HG02798 (cell line): ENCODE measurements around the gene ADAMTS16.

Experiments used
- ATAC-seq: cut with Tn5 transposase; IDR thresholded peaks from one replicate; pipeline ENCODE4 v1.9.1; 2021; ENCODE audit warnings: mild to moderate bottlenecking; ENCODE audit not compliant: unreplicated experiment, poor library complexity

ADAMTS16 gene

GRCh38 chr5:5275211-5275610 is 135.1 kb downstream of the ADAMTS16 start:
- ATAC-seq: no peak

GRCh38 chr5:5276430-5276829 is 136.3 kb downstream of the ADAMTS16 start:
- no peak for ATAC-seq

GRCh38 chr5:5276951-5277517 is 136.9 kb downstream of the ADAMTS16 start:
- ATAC-seq: no peak

GRCh38 chr5:5278201-5278814 is 138.2 kb downstream of the ADAMTS16 start:
- no peak for ATAC-seq

- ATAC-seq: no peak
These were observed 138.8 kb downstream of the ADAMTS16 start for GRCh38 chr5:5278815-5279381.

GRCh38 chr5:5285906-5286305 is 145.8 kb downstream of the ADAMTS16 start:
- ATAC-seq: no peak

- no peak for ATAC-seq
These were observed 147.3 kb downstream of the ADAMTS16 start for GRCh38 chr5:5287419-5287818.

- no peak for ATAC-seq
These were observed 148.1 kb downstream of the ADAMTS16 start for GRCh38 chr5:5288201-5288600.

- no peak for ATAC-seq
These were observed 149.4 kb downstream of the ADAMTS16 start for GRCh38 chr5:5289537-5289936.

- no peak for ATAC-seq
These were observed 150.7 kb downstream of the ADAMTS16 start for GRCh38 chr5:5290674-5291334.

GRCh38 chr5:5291357-5291756 is 151.2 kb downstream of the ADAMTS16 start:
- no peak for ATAC-seq

GRCh38 chr5:5293029-5293428 is 152.9 kb downstream of the ADAMTS16 start:
- no peak for ATAC-seq

- ATAC-seq: no peak
These were observed 154.3 kb downstream of the ADAMTS16 start for GRCh38 chr5:5294429-5294828.

- ATAC-seq: no peak
These were observed 155.2 kb downstream of the ADAMTS16 start for GRCh38 chr5:5295351-5295750.

GRCh38 chr5:5296051-5296450 is 155.9 kb downstream of the ADAMTS16 start:
- ATAC-seq: no peak

- no peak for ATAC-seq
These were observed 157.4 kb downstream of the ADAMTS16 start for GRCh38 chr5:5297432-5298067.

- ATAC-seq: no peak
These were observed 158.0 kb downstream of the ADAMTS16 start for GRCh38 chr5:5298068-5298633.

- ATAC-seq: no peak
These were observed 158.9 kb downstream of the ADAMTS16 start for GRCh38 chr5:5298841-5299541.

GRCh38 chr5:5301176-5301575 is 161.0 kb downstream of the ADAMTS16 start:
- ATAC-seq: no peak

GRCh38 chr5:5302201-5302600 is 162.1 kb downstream of the ADAMTS16 start:
- ATAC-seq: no peak
